Activated T-cell treated with anti-CD3 and anti-CD28 coated beads for 24 hours (primary cell): ENCODE data around the gene PHOSPHO1.
"Not testable (repeated sequence)": the region's sequence is repeated elsewhere in the genome, so short reads cannot be mapped to it uniquely, and the experiment has no call there.

Source experiments
- DNase-seq: peaks from one replicate; pipeline ENCODE4 v3.0.0-alpha.2; 2020; ENCODE audit warnings: low read depth

The PHOSPHO1 gene, protein sequence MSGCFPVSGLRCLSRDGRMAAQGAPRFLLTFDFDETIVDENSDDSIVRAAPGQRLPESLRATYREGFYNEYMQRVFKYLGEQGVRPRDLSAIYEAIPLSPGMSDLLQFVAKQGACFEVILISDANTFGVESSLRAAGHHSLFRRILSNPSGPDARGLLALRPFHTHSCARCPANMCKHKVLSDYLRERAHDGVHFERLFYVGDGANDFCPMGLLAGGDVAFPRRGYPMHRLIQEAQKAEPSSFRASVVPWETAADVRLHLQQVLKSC

DNA sequence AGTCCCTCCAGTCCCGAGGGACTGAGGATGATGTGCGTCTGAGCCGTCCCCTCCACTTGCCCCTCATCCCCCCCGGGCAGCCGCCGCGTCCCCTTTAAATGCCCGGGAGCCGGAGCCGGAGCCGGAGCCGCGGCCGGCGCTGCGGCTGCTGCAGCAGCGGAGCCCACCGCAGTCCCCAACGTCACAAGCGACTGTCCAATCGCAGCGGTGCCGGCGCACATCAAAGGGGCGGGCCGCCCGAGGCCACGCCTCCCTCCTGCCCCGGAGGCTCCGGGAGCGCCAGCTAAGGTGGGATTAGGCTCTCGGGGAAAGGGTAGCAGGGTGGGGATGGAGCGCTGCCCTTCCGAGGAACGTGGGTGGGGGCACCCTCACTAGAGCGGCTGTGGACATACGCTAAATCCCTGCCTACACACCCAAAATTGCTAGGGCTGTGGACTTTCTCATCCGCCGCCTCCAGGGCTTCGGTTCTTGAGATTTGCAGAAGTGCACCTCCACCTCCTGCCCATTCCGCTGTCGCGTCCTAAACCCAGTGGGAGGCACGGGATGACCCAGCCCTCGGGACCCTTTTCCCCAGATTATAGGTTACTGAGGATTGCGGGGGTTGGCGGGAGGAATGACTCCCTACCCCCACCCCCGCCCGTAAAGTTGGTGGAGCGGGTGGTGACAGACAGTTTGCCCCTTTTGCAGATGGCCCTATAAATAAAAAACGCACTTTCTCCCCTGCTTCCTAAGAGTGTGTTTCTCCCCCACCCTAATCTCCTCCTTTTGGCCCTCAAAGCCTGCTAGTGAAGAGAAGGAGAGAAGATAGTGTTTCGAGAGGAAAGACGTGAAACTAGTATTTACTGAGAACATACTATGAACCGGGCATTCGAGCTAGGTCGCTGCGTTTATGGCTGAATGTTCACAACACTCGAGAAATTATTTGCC lies at the start of gene PHOSPHO1:
PHOSPHO1 (minus strand) TSS at position 152 of the 927 bp plus-strand sequence. CDS start 4,096 bp downstream, outside the sequence.
- peak; percentile 76 for DNase-seq

DNA sequence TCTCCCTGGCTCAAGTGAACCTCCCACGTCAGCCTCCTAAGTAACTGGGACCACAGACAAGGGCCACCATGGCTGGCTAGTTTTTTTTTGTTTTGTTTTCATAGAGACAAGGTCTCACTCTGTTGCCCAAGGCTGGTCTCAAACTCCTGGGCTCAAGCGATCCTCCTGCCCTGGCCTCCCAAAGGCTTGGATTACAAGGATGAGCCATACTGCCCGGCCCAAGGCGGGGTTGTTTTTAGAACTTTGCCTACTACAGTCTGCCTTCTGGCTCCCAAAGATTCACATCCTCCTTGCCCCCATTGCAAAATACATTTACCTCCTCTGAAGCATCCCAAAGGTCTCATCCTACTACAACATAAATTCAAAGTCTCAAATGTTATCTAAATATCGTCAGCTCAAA lies 49.5 kb upstream of the PHOSPHO1 start:
- DNase-seq: no peak

DNA sequence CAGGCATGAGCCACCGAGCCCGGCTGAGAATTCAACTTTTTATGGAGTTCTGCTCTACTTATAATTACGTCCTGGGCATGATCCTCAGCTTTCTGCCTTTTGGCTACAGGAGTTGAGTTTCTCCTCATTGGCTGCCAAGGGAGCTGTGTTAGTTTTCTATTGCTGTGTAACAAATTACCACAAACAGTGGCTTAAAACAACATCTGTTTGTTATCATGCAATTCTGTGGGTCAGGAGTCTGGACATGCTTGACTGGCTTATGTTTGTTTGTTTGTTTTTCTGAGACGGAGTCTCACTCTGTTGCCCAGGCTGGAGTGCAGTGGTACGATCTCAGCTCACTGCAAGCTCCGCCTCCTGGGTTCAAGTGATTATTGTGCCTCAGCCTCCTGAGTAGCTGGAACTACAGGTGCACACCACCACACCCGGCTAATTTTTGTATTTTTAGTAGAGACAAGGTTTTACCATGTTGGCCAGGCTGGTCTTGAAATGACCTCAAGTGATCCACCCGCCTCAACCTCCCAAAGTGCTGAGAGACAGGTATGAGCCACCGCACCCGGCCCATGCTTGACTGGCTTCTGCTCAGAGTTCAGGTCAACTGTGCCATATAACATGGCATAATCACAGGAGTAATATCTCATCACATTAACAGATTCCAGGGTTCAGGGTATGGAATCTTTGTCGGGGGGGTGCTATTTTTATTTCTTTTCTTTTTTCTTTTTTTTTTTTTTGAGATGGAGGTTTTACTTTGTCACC lies 48.9 kb upstream of the PHOSPHO1 start:
- DNase-seq: not testable (repeated sequence)

DNA sequence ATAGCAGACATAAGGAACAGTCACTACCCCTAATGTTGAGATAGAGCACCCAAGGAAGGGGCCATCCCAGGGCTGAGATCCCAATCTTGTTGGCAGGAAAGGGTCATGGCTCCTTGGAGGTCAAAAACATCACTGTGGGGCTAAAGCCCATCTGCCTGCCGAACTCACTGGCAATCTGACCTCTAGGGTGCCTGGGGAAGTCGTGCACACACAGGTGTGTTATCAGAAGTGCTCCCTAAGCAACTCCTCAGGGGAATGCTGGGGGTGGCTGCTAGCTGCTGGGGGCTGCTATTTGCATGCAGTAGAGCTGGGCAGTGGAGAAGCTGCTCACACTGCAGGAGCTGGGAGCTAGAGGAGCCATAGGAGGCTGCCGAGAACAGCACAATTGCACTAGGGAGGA lies 47.5 kb upstream of the PHOSPHO1 start:
- no peak for DNase-seq

DNA sequence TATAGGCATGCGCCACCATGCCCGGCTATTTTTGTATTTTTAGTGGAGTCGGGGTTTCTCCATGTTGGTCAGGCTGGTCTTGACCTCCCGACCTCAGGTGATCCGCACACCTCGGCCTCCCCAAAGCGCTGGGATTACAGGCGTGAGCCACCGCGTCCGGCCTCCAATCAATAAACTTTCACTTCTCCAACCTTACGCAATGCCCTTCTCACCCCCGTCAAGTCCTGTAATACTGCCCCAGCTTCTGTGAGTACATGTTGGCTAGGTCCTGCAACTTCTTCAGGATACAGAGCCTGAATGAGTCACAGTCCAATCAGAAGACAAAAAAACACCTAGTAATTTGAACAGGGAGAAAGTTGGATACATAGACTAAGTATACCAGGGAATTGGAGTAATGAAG lies 47.1 kb upstream of the PHOSPHO1 start:
- no peak for DNase-seq

DNA sequence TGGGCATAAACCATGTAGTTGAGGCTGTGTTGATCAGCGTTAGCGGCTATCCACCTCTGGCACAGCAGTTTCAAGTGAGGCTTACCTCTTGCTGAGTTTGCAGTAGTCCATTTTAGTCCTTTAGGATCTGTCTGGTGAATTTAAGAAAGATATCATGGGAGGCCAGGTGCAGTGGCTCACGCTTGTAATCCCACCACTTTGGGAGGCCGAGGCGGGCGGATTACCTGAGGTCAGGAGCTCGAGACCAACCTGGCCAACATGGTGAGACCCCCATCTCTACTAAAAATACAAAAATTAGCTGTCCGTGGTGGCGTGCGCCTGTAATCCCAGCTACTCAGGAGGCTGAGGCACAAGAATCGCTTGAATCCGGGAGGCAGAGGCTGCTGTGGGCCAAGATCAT lies 45.4 kb upstream of the PHOSPHO1 start:
- DNase-seq: not testable (repeated sequence)

DNA sequence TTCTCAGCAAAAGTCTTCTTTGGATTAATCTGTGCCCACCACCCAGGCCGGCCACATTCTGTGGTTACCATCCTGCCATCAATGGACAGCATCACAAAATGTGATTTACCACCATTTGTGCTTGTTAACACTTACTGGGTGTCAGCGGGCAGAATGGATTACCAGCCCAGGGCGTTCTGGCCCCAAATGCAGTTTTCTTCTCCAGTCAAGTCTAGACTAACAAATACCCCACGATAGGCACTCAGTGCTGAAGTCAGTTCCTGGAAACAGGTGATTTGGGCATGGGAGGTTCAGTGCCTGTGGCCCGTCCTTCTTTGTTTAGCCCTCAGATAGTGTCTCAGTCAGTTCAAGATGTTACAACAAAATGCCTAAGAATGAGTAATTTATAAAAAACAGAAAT lies 38.8 kb upstream of the PHOSPHO1 start:
- no peak for DNase-seq

DNA sequence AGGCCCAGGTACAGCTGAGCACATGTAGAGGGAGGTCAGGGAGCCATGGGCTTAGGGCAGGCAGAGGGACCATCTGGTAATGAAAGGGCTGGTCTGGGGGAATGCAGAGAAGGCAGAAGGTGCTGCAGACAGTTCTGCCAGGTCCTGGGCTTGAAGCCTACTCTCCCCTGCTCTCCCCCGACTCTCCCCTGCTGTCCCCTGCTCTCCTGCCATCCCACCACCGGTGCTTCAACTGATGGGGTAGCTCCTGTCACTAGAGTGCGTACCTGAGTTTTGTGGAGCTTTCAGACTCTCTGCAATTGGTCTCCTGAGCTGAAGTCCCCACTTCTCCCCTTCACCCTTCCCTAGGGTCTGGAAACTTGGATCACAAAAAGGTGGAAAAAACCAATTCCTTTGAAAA lies 37.3 kb upstream of the PHOSPHO1 start:
- DNase-seq: no peak

DNA sequence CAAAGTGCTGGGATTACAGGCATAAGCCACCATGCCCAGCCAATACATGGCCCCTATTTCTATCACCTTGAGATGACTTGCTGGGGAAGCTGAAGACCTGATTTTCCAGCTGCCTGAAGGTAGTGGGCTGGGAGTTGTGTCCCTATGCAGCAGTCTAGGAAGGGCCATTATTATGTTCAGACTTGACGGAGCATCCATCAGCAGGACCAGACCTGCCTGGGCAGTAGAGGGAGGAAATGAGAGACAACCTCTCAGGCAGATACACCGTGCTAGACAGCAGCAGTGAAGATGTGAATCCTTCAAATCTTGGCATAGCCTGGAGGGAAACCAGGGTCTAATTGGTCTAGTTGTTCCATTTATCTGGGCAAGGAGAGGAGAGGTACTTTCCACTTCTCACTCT lies 35.6 kb upstream of the PHOSPHO1 start:
- DNase-seq: no peak

DNA sequence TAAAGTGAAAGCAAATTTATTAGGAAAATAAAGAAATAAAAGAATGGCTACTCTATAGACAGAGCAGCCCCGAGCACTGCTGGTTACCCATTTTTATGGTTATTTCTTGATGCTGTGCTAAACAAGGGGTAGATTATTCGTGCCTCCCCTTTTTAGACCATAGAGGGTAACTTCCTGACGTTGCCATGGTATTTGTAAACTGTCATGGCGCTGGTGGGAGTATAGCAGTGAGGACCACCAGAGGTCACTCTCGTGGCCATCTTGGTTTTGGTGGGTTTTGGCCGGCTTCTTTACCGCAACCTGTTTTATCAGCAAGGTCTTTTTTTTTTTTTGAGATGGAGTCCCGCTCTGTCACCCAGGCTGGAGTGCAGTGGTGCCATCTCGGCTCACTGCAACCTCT lies 31.0 kb upstream of the PHOSPHO1 start:
- not testable (repeated sequence) for DNase-seq

DNA sequence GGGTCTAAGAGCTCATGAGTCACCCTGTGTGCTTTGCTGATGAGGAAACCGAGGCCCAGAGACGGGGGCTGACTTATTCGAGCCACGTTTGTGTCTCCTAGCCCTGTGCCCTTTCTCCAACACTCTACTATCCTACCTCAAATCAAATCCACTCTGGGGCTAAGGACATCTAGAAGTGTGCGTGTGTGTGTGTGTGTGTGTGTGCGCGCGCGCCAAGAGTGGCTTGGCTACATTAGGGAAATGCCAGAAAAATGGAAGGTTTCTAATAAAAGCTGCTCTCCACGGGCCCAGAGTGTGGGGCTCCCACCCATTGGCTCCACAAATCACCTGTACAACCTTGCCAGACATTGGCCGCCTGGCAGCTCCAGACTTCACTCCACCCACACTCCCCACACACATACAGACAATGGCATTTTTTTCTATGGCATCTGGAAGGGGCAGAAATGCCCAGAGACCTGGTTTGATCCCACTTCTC lies 30.3 kb upstream of the PHOSPHO1 start:
- DNase-seq: no peak

DNA sequence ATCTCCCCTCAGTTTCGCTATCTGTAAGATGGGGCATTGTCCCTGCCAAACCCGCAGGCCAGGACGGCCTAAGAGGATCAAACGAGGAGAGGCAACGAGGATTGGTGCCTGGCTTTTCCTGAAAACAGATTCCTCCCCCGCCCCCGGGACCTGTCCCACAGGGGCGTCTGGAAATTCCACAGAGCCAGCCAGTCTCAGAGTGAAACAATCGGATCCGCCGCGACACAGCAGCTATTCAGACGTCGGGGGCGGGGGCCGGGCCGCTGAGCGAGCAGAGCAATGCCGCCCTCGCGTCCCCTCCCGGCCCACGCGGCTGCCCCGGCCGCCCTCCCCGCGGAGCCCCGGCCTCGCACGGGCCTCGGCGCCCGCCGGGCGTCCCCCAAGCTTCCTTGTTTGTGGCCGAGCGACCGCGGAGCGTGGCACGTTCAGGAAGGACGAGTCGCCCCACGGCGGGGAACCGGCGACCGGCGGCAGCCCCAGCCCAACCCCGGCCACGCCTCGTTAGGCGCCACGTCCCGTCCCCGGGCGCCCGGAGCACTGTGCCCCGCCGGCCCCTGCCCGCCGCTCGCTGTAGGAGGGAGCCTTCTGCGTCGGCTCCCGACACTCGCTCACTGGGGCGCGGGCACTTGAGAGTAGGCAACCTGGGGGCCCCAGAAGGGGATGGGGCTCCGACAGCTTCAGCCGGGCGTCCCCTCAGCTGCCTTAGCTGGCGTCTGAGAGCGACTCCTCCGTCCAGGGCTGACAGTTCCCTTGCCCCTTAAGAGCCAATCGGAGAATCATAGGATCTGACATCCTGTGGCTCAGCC lies 29.6 kb upstream of the PHOSPHO1 start:
- DNase-seq: peak; percentile 33

DNA sequence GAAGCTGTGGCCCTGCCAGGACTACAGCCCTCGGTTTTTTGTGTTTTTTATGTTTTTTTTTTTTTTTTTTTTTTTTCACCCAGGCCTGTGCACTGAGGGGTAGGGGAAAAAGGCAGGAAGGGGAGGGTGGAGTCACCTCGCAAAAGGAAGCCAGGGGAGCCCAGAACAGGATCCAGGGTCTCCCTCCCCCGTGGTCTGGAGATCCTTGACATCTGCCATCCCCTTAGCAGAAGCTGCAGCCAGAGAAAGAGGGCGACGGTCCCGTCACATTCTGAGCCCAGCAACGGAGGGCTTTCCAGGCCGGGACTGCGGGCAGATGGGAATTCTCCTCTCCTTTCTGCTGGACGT lies 29.1 kb upstream of the PHOSPHO1 start:
- no peak for DNase-seq

DNA sequence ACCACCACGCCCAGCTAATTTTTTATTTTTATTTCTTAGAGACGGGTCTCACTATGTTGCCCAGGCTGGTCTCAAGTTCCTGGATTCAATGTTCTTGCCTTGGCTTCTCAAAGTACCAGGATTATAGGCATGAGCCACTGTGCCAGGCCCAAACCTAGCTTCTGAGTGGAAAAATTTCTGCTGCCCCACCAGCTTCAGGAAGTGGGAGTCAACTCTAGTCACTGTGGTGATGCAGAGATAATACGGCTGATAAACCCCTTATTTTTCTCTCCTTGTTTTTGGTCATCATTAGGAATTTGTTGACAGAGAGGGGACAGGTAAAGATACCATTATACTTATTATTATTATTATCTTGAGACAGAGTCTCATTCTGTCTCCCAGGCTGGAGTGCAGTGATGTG lies 27.8 kb upstream of the PHOSPHO1 start:
- DNase-seq: no peak

DNA sequence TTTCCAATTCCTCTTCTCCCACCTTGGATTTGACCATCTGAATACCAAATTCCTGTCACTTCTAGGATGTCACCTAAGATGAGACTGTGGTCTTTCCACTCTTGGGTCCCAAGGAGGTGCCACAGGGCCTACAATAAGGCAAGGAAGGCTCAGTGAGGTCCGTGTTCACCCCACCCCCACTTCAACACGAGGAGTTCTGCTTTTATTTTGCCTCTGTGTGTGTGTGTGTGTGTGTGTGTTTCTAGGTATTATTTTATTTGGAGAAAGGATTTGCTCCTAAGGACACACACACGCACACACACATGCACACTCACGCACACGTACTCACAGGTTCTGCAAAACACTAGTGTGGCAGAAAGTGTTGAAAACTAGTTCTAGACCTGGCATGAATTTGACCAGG lies 24.5 kb upstream of the PHOSPHO1 start:
- no peak for DNase-seq

DNA sequence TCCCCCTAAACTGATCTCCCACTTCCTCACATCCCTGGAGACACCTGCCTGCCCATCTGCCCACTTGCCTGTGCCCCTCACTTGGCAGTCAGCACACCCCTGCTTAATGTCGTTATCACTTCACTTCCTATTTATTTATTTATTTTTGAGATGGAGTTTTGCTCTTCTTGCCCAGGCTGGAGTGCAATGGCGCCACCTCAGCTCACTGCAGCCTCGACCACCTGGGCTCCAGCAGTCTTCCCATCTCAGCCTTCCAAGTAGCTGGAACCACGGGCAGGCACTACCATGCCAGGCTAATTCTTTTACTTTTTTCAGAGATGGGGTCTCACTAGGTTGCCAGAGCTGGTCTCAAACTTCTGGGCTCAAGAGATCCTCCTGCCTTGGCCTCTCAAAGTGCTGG lies 23.5 kb upstream of the PHOSPHO1 start:
- no peak for DNase-seq

DNA sequence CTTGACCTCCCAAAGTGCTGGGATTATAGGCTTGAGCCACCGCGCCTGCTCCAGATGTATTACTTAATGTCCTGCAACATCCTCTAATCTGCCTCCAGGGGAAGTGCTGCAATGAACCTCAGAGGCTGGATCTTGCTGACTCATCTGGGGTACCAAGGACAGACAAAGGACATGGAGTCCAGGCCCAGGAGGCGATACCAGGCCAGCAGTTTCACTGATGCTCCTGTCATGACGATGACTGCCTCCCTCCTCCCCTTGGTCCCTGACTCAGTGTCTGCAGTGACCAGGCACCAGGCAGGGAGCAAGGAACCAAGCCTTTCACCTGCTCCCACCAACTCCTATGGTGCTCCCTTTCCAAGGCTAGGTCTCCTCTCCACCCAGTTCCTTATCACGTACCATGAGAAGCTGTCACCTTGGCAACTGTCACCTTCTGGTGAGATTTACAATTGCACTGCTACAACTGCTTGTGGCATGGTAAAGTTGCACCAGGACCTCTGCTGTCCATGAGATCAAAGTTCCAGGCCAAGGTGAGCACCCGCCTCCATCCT lies 21.6 kb upstream of the PHOSPHO1 start:
- DNase-seq: no peak

DNA sequence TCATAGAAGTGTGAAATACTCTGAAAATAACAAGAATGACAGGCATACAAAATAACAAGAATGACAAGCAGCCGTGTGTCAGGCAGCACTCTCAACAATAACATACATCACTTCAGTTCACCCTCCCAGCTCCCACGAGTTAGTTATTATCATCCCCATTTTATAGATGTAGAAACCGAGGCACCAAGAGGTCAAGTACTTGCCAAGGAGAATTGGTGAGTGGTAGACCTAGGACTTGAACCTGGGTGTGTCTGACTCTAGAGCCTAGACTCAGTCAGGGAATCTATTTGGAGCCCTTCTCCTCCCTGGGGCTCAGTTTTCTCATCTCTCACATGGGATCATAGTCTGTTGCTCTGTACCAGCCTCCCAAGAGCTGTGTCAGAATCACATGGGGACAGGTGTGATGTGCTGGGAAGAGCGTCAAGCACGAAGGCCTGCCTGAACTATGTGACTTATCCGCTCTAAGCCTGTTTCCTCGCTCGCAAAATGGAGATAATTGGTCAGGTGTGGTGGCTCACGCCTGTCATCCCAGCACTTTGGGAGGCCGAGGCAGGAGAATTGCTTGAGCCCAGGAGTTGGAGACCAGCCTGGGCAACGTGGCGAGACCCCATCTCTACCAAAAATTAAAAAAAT lies 19.4 kb upstream of the PHOSPHO1 start:
- no peak for DNase-seq

DNA sequence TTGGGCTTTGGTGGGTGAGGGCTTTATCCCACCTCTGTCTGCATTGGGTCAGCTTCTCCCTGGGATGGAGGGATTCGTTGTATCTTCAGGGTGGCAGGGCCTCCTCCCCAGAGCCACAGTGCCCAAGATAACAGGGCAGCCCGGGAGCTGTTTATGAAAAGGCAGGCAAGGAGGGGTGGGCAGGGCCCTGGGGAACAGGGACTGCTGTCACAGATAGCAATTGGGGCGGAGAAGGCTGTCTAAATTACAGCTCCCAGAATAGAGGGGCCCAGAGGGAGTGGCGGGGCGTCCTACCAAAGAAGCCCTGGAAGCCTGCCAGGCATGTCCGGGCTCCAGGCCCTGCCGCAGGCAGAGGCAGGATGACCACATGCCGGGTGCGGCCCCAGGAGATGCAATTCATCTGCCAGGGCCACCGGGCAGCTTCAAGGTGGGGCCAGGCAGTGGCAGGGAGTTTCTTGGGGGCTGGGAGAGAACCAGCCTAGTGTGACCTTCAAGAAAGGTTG lies 18.8 kb upstream of the PHOSPHO1 start:
- DNase-seq: no peak

DNA sequence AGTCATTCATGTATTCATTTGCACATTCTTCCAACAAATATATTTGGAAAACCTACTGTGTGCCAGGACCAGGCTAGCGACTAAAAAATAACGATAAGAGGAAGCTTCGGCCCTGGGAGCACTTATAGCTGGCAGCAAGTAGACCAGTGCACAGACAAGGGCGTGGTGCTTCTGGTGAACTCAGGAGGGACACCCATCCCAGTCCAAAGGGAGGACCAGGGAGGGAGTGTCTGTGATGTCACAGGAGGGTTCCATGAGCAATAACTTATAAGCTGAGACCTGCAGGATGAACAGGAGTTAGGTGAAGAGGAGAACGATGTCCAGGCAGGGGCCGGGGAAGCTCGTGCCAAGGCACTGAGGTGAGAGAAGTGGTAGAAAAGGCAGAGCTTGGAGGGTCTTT lies 17.4 kb upstream of the PHOSPHO1 start:
- DNase-seq: no peak

DNA sequence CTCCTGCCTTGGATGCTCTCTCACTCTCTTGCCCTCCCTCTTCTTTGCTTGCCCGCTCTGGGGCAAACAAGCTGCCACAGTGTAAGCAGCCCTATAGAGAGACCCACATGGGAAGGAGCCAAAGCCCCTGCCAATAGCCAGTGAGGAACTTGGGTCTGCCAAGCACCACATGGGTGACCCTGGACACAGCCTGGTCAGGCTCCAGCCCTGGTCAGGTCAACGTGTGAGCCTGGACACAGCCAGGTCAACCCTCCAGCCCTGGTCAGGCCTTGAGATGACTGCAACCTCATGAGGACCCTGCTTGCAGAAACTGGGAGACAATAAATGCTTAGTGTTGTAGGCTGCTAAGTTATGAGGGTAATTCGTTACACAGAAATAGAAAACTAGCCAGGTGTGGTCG lies 14.3 kb upstream of the PHOSPHO1 start:
- DNase-seq: no peak
